Liver (tissue), 9 donors: ENCODE results near the gene RTP5. TPM values are rescaled to one million over a fixed set of nuclear protein-coding genes. Genes with fewer than 3 reads are reported as not detected.

Source experiments
- DNase-seq: peaks from one replicate; pipeline ENCODE4 v3.0.0-alpha.2; 2017; ENCODE audit warnings: low spot score
- H3K27ac ChIP-seq, 2 donors: one replicate each; pipeline ENCODE4 v1.7.0; 2013; ENCODE audit warnings: inconsistent platforms in 2 of 2, low read length in 2 of 2, control low read depth in 1 of 2, low read depth in 1 of 2, mild to moderate bottlenecking in 1 of 2
- H3K27me3 ChIP-seq, 4 donors: one replicate each; pipeline versions ENCODE4 v1.6.1 to v1.7.0; 2013; ENCODE audit warnings: low read length in 3 of 4, inconsistent platforms in 1 of 4, mild to moderate bottlenecking in 1 of 4, moderate library complexity in 1 of 4; ENCODE audit not compliant: control insufficient read depth in 4 of 4, insufficient read depth in 4 of 4
- H3K36me3 ChIP-seq, 4 donors: one replicate each; pipeline versions ENCODE4 v1.6.1 to v1.7.0; 2013; ENCODE audit warnings: low read length in 3 of 4, mild to moderate bottlenecking in 3 of 4, low read depth in 1 of 4, moderate library complexity in 1 of 4; ENCODE audit not compliant: control insufficient read depth in 4 of 4, insufficient read depth in 3 of 4
- H3K4me1 ChIP-seq, 4 donors: one replicate each; pipeline versions ENCODE4 v1.6.1 to v1.7.0; 2013; ENCODE audit warnings: low read length in 3 of 4, mild to moderate bottlenecking in 3 of 4, moderate library complexity in 1 of 4; ENCODE audit not compliant: control insufficient read depth in 4 of 4, insufficient read depth in 4 of 4
- H3K4me3 ChIP-seq, 3 donors: one replicate each; pipeline versions ENCODE4 v1.6.1 to v1.7.0; 2013; ENCODE audit warnings: low read length in 3 of 3, control low read depth in 1 of 3, low read depth in 1 of 3, mild to moderate bottlenecking in 1 of 3
- H3K9ac ChIP-seq, 2 donors: one replicate each; pipeline ENCODE4 v1.7.0; 2013; ENCODE audit warnings: low read length in 2 of 2, mild to moderate bottlenecking in 2 of 2, moderate library complexity in 2 of 2, control low read depth in 1 of 2, low read depth in 1 of 2
- H3K9me3 ChIP-seq, 4 donors: one replicate each; pipeline versions ENCODE4 v1.6.1 to v1.7.0; 2013; ENCODE audit warnings: low read length in 3 of 4; ENCODE audit not compliant: control insufficient read depth in 4 of 4
- EGR1 ChIP-seq, 2 donors: IDR thresholded peaks; 2 replicates each; pipeline ENCODE4 v1.6.1; 2016 to 2018; ENCODE audit warnings: antibody characterized with exemption in 2 of 2, low read depth in 2 of 2
- FOXA1 ChIP-seq: IDR thresholded peaks from 2 replicates; pipeline ENCODE4 v1.6.1; 2016; ENCODE audit warnings: antibody characterized with exemption
- FOXA2 ChIP-seq: IDR thresholded peaks from 2 replicates; pipeline ENCODE4 v1.6.1; 2016; ENCODE audit warnings: antibody characterized with exemption
- HNF4A ChIP-seq, 2 donors: conservative IDR thresholded peaks; 2 replicates each; pipeline ENCODE4 v1.6.1; 2016; ENCODE audit warnings: antibody characterized with exemption in 2 of 2, mild to moderate bottlenecking in 2 of 2
- HNF4G ChIP-seq: IDR thresholded peaks from 2 replicates; pipeline ENCODE4 v1.6.1; 2016; ENCODE audit warnings: antibody characterized with exemption
- JUND ChIP-seq, 2 donors: IDR thresholded peaks; 2 replicates each; pipeline ENCODE4 v1.6.1; 2016; ENCODE audit warnings: antibody characterized with exemption in 2 of 2
- MAX ChIP-seq: IDR thresholded peaks from 2 replicates; pipeline ENCODE4 v1.6.1; 2016; ENCODE audit warnings: antibody characterized with exemption
- NR2F2 ChIP-seq: IDR thresholded peaks from 2 replicates; pipeline ENCODE4 v1.6.1; 2016; ENCODE audit warnings: antibody characterized with exemption
- RAD21 ChIP-seq, 2 donors: IDR thresholded peaks; 2 replicates each; pipeline ENCODE4 v1.6.1; 2016; ENCODE audit warnings: antibody characterized with exemption in 2 of 2, mild to moderate bottlenecking in 2 of 2
- RXRA ChIP-seq, 2 donors: IDR thresholded peaks; 2 replicates each; pipeline ENCODE4 v1.6.1; 2017 to 2018; ENCODE audit warnings: antibody characterized with exemption in 2 of 2, mild to moderate bottlenecking in 1 of 2
- SP1 ChIP-seq: IDR thresholded peaks from 2 replicates; pipeline ENCODE4 v1.6.1; 2018; ENCODE audit warnings: antibody characterized with exemption, mild to moderate bottlenecking
- TAF1 ChIP-seq: conservative IDR thresholded peaks from 2 replicates; pipeline ENCODE4 v1.6.1; 2016; ENCODE audit warnings: antibody characterized with exemption, mild to moderate bottlenecking
- YY1 ChIP-seq: IDR thresholded peaks from 2 replicates; pipeline ENCODE4 v1.6.1; 2016; ENCODE audit warnings: antibody characterized with exemption, mild to moderate bottlenecking
- WGBS: extraction: QIAGEN DNeasy Blood & Tissue Kit; methylation state at CpG from one replicate; pipeline ENCODE4 v1.1.7; 2013; 5-methylcytosine and 5-hydroxymethylcytosine counted together
- polyA plus RNA-seq, 2 donors: library from polyadenylated mRNA; stranded (reverse) in 1 of 2; unstranded in 1 of 2; fragments of 200-250 nt in 1 of 2; fragments of >200 nt in 1 of 2; fragmentation: Nextera tagmentation in 1 of 2; extraction: Ambion mirVana in 1 of 2; gene quantifications; one replicate each; pipeline versions ENCODE4 v1.2.1 to v1.2.3, GENCODE V29; 2013 to 2015
- total RNA-seq, 2 donors: library from RNA; depleted of rRNA; stranded (reverse); fragments of >200 nt; gene quantifications; one replicate each; pipeline ENCODE4 v1.2.3, GENCODE V29; 2014
- TF ChIP-seq, protein P1 (sequence below): IDR thresholded peaks from 2 replicates; pipeline ENCODE4 v1.6.1; 2016; ENCODE audit warnings: antibody characterized with exemption
- TF ChIP-seq, protein P2 (sequence below): IDR thresholded peaks from 2 replicates; pipeline ENCODE4 v1.6.1; 2016; ENCODE audit warnings: antibody characterized with exemption
- TF ChIP-seq, protein P3 (sequence below): fragments of 150-350 bp; IDR thresholded peaks from 2 replicates; pipeline ENCODE4 v1.5.1; 2017; ENCODE audit warnings: improper control_type of control experiment, low read depth, low read length; ENCODE audit not compliant: missing input control
- TF ChIP-seq, protein P4 (sequence below): IDR thresholded peaks from 2 replicates; pipeline ENCODE4 v1.6.1; 2016; ENCODE audit warnings: antibody characterized with exemption, mild to moderate bottlenecking
- donor health status: healthy.
- donor health status: healthy.
- donor health status: healthy.
- donor health status: healthy.
- donor health status: healthy.

The RTP5 gene
- total and polyA plus RNA-seq, 4 donors = under 0.01 to 0.03 TPM; not detected in 2

- no peak for DNase-seq
- WGBS = 95% methylated on average over 39 of the region's 39 CpGs
- TF ChIP-seq FOXA1 (no peak), FOXA2 (no peak), MAX (no peak), RXRA (IDR thresholded peaks at IDR 0.05) (no peak), RAD21 (IDR thresholded peaks at IDR 0.05) (no peak)
- TF ChIP-seq, protein P1, sequence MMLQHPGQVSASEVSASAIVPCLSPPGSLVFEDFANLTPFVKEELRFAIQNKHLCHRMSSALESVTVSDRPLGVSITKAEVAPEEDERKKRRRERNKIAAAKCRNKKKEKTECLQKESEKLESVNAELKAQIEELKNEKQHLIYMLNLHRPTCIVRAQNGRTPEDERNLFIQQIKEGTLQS = no peak
- peaks cover 0 to 4% (median 0%) of the 10 kb centered on the region in 4 donors for H3K4me1 ChIP-seq
- no peaks in the 10 kb centered on the region for H3K9me3 ChIP-seq
- H3K27me3 ChIP-seq = no peaks in the 10 kb centered on the region
- H3K27ac ChIP-seq = no peak overlapping the region
- no peaks in the 10 kb centered on the region for H3K36me3 ChIP-seq
- no peak overlapping the region for H3K4me3 ChIP-seq
- H3K9ac ChIP-seq = no peak overlapping the region
Measured at GRCh38 chr2:241852116-241852980, 17.2 kb upstream of the RTP5 start.

- Histone ChIP-seq H3K9me3 (no peaks in the 10 kb centered on the region), H3K27me3 (no peaks in the 10 kb centered on the region), H3K4me1 (peaks cover 0 to 4% (median 0%) of the 10 kb centered on the region in 4 donors), H3K9ac (no peak overlapping the region), H3K36me3 (no peaks in the 10 kb centered on the region), H3K4me3 (no peak overlapping the region), H3K27ac (no peak overlapping the region)
- no peak for TF ChIP-seq HNF4A (conservative IDR thresholded peaks at IDR 0.05)
- TF ChIP-seq RAD21 (IDR thresholded peaks at IDR 0.05) = no peak
- TF ChIP-seq NR2F2 = no peak
- TF ChIP-seq, protein P2, sequence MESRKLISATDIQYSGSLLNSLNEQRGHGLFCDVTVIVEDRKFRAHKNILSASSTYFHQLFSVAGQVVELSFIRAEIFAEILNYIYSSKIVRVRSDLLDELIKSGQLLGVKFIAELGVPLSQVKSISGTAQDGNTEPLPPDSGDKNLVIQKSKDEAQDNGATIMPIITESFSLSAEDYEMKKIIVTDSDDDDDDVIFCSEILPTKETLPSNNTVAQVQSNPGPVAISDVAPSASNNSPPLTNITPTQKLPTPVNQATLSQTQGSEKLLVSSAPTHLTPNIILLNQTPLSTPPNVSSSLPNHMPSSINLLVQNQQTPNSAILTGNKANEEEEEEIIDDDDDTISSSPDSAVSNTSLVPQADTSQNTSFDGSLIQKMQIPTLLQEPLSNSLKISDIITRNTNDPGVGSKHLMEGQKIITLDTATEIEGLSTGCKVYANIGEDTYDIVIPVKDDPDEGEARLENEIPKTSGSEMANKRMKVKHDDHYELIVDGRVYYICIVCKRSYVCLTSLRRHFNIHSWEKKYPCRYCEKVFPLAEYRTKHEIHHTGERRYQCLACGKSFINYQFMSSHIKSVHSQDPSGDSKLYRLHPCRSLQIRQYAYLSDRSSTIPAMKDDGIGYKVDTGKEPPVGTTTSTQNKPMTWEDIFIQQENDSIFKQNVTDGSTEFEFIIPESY = no peak
- TF ChIP-seq TAF1 = no peak
- 91% methylated on average over 10 of the region's 10 CpGs for WGBS
- no peak for DNase-seq
Measured at GRCh38 chr2:241852981-241853631, 16.4 kb upstream of the RTP5 start.

- Histone ChIP-seq H3K9me3 (no peaks in the 10 kb centered on the region), H3K27ac (no peak overlapping the region), H3K4me3 (no peak overlapping the region), H3K9ac (no peak overlapping the region), H3K36me3 (no peaks in the 10 kb centered on the region), H3K4me1 (peaks cover 0 to 4% (median 0%) of the 10 kb centered on the region in 4 donors), H3K27me3 (no peaks in the 10 kb centered on the region)
- WGBS = 91% methylated on average over 27 of the region's 27 CpGs
- no peak for DNase-seq
- TF ChIP-seq, protein P3, sequence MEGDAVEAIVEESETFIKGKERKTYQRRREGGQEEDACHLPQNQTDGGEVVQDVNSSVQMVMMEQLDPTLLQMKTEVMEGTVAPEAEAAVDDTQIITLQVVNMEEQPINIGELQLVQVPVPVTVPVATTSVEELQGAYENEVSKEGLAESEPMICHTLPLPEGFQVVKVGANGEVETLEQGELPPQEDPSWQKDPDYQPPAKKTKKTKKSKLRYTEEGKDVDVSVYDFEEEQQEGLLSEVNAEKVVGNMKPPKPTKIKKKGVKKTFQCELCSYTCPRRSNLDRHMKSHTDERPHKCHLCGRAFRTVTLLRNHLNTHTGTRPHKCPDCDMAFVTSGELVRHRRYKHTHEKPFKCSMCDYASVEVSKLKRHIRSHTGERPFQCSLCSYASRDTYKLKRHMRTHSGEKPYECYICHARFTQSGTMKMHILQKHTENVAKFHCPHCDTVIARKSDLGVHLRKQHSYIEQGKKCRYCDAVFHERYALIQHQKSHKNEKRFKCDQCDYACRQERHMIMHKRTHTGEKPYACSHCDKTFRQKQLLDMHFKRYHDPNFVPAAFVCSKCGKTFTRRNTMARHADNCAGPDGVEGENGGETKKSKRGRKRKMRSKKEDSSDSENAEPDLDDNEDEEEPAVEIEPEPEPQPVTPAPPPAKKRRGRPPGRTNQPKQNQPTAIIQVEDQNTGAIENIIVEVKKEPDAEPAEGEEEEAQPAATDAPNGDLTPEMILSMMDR = no peak
- TF ChIP-seq HNF4A (conservative IDR thresholded peaks at IDR 0.05) (no peak), JUND (IDR thresholded peaks at IDR 0.05) (no peak), SP1 (no peak), HNF4G (no peak), TAF1 (no peak), FOXA1 (no peak), YY1 (no peak), EGR1 (IDR thresholded peaks at IDR 0.05; ENCODE audit: low read depth in 2 of 2) (no peak), RXRA (IDR thresholded peaks at IDR 0.05) (no peak)
- TF ChIP-seq, protein P1 = no peak
- TF ChIP-seq, protein P4, sequence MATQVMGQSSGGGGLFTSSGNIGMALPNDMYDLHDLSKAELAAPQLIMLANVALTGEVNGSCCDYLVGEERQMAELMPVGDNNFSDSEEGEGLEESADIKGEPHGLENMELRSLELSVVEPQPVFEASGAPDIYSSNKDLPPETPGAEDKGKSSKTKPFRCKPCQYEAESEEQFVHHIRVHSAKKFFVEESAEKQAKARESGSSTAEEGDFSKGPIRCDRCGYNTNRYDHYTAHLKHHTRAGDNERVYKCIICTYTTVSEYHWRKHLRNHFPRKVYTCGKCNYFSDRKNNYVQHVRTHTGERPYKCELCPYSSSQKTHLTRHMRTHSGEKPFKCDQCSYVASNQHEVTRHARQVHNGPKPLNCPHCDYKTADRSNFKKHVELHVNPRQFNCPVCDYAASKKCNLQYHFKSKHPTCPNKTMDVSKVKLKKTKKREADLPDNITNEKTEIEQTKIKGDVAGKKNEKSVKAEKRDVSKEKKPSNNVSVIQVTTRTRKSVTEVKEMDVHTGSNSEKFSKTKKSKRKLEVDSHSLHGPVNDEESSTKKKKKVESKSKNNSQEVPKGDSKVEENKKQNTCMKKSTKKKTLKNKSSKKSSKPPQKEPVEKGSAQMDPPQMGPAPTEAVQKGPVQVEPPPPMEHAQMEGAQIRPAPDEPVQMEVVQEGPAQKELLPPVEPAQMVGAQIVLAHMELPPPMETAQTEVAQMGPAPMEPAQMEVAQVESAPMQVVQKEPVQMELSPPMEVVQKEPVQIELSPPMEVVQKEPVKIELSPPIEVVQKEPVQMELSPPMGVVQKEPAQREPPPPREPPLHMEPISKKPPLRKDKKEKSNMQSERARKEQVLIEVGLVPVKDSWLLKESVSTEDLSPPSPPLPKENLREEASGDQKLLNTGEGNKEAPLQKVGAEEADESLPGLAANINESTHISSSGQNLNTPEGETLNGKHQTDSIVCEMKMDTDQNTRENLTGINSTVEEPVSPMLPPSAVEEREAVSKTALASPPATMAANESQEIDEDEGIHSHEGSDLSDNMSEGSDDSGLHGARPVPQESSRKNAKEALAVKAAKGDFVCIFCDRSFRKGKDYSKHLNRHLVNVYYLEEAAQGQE = no peak
Measured at GRCh38 chr2:241853651-241854341, 15.7 kb upstream of the RTP5 start.
